GM19328 (cell line): ENCODE data around the gene ZBTB32.
A peak's percentile ranks its signal among the peaks of the same experiment; 100 is the strongest.

Source experiments
- ATAC-seq: cut with Tn5 transposase; IDR thresholded peaks from one replicate; pipeline ENCODE4 v1.9.1; 2021; ENCODE audit warnings: mild to moderate bottlenecking, moderate library complexity; ENCODE audit not compliant: unreplicated experiment

Gene ZBTB32

DNA sequence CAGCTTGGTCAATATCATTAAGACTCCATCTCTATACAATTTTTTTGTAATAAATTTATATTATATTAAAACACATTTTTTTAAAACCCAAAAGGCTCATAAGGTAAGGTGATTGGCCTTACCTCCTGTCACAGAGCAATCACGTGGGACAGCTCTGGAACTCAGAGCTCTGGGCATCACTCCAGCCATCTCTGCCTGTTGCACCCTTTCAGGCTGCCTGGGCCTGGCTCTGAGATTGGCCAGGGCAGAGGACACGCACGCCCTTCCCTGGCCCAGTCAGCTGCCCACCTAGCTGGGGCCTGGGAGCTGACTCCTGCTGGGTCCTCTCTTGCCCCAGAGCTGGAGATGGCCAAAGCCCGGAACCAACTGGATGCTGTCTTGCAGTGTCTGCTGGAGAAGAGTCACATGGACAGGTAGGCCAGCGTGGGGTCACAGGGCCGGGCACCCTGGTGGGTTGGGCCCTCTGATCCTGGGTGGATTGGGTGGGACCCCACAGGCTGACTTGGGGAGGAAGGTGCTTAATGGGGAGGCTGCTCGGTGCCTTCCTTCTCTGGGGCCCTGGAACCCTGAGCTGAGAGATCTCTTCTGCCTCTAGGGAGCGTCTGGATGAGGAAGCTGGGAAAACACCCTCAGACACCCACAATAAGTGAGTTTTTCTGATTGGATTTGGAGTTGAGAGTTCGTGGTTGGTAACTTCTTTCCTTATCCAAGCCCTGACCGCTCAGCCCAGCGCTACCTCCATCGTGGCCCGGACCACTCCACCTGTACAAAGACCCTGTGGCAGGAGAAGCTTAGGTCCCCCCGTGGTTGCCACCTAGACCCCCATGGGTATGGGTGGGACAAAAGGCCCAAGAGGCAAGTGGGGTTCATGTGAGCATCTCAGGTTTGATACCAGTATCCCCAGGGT lies 47.7 kb downstream of the ZBTB32 start:
- ATAC-seq: no peak

DNA sequence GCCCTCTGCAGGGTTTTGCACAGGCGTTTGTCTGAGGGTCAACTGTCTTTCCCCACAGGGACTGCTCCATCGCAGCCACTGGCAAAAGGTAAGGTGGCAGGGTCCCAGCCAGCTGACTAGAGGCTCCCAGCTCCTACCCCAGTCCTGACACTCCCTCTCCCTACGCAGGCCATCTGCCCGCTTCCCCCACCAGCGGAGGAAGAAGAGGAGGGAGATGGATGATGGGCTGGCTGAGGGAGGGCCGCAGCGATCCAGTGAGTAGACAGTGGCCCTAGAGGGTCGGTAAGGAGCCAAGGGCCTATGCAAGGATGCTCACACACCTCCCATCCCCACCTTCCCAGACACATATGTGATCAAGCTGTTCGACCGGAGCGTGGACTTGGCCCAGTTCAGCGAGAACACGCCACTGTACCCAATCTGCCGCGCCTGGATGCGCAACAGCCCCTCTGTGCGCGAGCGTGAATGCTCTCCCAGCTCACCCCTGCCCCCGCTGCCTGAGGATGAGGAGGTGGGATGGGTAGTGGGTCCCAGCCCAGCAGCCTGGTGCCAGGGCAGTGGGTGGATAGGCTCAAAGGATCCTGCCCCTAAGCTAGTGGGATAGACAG lies 48.5 kb downstream of the ZBTB32 start:
- no peak for ATAC-seq

DNA sequence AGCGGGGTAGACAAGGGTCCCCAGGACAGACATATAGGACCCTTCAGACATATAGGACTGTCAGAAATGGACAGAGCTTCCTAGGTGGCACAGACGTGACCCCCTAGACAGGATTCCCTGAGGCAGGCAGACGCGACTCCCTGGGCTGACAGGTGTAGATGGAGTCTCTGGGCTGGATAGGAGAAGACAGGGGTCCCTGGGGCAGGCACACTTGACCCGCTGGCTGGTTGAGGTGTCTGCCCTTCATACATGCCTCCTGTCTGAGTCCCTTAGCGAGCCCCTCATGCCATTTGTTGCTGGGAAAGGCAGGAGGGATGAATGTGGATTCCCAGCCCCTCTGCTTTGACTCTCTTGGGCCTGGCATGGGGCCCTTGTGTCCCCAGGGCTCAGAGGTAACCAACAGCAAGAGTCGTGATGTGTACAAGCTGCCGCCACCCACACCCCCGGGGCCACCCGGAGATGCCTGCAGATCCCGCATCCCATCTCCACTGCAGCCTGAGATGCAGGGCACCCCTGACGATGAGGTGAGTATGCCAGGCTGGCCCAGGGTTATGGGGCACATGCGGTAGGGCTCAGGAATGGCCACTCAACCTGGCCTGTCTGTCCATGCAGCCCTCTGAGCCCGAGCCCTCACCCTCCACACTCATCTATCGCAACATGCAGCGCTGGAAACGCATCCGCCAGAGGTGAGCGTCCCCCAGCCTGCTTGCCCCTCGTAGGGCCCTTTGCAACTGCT lies 49.4 kb downstream of the ZBTB32 start:
- ATAC-seq: no peak

DNA sequence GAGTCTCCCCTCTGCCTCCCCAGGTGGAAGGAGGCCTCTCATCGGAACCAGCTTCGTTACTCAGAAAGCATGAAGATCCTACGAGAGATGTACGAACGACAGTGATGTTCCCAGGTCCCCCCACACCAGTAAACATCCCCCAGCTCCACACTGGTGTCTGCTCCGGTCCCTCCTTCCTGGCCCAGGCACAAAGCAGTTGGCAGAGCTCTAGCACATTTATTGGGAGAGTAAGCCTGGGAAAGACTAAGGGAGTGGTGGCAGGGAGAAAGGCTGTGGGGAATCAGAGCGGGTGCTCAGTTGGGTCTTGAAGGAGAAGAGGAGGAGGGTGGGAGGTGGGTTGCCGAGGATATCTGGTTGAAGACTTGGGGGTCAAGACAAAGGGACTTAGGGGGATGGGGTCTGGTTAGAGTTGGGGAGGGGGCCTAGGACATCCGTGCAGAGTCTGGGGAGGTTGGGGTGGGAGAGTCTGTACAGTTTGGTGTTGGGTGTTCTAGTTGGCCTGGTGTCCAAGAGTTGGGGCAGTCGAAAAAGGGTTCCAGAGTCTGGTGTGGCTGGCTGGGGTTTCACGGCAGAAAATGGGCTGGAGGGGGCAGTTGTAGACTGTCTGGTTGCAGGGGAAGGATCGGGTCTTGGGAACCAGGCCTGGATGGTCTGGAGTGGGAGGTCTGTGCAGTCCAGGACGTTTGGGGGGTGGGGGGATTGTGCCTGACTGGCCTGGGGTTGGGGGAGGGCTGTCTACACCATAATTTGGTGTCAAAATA lies 50.2 kb downstream of the ZBTB32 start:
- ATAC-seq: no peak

DNA sequence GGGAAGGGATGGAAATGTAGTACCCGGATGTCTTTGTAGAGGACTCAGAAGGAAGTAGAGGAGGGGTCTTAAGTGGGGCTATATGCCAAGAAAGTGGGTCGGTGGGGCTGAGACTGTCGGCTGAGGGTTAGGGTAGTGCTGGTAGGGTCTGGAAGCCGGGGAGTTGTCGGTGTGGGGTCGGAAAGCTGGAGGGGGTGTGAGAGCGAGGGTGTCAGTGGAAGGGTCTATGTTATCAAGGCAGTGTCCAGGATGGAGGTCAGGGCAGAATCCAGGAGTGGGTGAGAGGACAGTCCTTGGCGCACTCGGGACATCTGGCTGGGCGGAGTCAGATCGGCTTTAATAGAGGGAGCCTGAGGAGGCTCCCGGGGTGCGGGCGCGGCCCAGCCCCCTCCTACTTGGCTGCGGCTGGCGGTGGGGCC lies 50.8 kb downstream of the ZBTB32 start:
- ATAC-seq: no peak

DNA sequence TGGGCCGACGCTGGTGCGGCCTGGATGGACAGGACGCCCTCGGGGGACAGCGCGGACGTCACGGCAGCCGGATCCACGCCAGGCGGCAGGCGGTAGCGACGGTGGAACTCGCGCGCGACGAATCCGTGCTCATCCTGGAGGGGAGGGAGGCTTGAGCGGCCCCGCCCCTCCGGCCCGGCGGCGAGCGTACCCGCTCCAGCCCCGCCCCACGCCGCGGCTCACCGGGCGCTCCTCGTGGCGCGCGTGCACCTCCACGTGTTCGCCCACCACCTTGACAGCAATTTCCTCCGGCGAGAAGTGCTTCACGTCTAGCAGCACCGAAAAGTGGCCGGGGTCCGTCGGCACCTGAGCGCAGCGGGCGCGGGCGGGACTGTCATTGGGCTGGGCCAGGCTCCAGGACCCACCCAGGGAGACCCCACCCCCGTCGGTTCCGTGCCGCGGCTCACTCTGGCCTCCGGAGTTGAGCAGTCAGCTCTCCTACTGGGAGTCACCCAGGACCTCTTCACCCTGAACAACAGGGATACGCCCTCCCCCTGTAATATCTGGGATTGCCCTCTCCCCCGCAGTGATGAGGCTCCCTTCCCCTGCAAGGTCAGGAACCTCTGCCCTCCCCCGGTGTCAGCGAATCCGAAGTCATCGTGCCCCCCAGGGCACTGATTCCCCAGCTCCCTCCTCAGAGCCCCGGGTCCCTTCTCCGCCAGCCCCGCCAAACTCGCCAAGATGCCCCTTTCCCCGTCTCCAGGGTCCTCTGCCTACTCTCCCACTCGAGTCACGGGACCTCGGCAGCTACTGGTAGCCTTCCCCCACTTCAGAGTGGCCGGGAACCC lies 51.4 kb downstream of the ZBTB32 start:
- no peak for ATAC-seq

DNA sequence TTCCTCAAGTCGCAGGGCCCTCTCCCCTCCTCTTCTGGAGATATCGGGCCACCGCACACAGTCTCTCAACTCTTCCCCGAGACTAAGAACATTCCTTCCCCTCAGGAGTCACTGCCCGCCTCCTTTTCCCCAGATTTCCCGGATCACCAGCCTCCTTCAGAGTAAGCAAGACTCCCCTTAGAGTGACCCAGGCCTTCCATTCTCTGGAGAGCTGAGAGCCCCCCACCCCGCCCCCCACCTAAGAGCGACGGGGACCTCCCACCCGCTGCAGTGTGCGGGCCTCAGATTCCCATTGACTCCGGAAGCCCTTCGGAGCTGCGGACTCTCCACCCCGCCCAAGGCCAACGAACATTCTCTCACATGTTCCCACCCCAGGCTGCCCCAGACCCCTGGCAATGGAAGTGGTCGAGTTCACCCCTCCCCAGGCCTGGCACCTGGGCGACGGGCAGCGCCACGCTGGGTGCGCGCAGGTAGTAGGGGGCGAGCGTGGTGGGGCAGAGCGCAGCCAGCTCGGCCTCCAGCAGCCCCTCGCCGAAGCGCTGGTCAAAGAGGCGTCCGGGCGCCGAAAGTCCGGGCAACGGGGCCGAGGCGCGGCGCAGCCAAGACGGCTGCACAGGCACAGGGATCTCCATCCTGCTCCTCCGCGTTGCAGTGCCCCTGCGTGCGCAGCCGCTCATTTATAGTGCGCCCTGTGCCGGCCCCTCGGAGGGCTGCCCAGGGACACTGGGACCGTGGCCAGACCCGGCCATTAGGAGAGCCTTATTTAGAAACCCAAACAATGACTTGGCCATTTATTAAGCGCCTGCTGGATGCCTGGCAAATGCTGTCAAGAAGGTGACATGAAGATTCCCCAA lies 52.2 kb downstream of the ZBTB32 start, which contains the start of gene HSPB6:
Gene HSPB6, minus strand, starts transcription at position 653 of the 854 bp plus-strand sequence. Its CDS starts 21 bp downstream, at position 632.
- no peak for ATAC-seq

DNA sequence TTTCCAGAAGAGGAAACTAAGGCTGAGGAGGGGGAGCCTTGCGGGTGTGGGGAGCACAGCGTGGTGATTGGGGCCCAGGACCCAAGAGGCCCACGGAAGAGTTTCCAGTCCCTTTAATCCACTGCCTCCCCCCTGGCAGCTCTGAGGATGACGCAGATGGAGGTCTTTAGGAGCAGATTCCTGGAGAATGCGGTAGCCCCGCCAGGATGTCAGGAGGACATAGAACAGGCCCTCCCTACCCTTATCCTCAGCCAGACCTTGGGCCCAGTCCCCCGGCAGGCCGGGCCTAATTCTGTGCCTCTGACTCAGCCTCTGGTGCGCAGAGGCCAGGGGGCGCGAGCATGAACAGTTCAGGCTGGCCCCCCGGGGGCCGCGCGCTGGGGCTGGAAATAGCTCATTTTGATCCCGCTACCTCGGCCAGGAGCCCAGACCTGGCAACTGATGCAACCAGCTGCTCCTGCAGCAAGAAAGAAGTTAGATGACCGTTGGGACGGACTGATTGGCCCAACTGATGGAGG lies 52.9 kb downstream of the ZBTB32 start:
- no peak for ATAC-seq

DNA sequence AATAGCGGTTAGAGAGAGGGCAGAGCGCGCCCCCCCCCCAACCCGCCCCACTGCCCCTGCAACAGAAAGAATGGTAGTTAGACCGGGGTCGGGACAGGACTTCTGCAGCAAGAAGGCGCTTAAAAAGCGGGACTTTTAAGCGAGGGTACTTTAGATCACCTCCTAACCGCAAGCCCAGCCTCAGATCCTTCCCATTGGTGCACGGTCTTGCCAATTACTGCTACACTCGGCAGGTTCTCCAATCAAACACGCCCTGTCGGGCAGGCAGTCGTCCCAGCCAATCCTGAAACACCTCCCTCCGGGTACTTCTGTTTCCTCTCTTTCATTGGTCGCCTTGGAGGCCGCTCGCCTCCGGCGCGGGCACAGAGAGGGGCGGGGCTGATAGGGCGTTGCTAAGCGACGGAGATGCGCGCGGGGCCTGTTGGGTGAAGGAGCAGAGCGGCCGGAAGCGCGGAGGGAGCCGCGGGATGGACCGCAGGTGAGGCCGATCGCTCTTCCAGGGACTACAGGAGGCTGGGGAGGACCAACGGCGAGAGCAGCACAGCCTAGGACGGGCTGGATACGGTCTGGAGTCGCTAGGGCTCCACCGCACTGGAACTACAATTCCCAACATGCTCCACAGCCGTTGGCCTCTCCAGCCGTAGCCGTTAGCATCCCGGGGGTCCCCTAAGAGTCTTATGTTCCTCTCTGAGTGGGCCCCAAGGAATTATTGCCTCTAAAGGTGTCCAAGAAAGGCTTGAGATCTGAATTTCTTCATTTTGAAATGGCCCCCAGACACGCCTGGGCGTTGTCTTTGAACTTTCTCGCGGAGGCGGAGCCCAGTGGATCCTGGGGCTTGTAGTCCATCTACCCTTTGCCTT lies 53.6 kb downstream of the ZBTB32 start, which contains the start of gene PROSER3:
Gene PROSER3, plus strand, starts transcription at position 428 of the 860 bp plus-strand sequence. Its CDS starts 40 bp downstream, at position 468.
- ATAC-seq: peak; percentile 96

DNA sequence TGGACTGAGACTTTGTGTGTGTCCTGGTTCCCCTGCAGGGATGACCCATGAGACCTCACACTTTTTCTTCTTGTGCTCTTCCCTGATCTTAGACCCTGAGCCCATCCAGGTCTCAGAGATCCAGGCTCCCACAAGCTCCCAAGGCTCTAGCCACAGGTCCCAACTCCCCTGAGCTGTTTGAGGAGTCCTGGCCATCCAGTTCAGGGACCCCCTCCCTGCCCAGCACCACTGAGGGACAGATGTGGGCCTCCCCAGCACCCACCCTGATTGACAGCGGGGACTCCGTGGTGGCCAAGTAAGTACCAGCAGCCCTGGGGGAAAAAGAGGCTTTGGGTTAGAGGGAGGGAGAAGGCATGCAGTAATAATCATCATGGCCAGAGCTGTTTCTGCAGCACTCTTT lies 55.3 kb downstream of the ZBTB32 start:
- ATAC-seq: no peak

DNA sequence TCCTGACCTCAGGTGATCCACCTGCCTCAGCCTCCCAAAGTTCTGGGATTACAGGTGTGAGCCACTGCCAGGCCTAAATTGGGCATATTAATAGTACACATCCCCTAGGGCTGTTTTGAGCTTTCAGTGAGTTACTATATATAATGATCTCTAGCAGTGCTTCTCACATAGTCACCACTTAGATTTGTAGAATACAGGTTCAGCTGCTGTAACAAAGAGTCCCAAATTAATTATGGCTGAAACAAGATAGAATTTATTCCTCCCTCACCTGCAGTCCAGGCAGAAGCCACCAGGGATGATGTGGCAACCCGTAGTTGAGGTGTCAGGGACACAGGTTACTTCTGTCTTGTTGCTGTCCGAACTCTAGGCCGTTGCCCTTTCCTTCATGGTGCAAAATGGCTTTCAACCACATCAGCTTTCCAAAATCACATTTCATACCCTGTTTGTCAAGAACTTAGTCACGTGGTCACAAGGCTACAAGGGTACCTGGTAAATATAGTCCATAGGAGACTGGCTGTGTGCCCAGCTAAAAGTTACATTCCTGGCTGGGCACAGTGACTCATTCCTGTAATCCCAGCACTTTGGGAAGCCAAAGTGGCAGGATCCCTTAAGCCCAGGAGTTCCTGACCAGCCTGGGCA lies 56.5 kb downstream of the ZBTB32 start:
- ATAC-seq: no peak

DNA sequence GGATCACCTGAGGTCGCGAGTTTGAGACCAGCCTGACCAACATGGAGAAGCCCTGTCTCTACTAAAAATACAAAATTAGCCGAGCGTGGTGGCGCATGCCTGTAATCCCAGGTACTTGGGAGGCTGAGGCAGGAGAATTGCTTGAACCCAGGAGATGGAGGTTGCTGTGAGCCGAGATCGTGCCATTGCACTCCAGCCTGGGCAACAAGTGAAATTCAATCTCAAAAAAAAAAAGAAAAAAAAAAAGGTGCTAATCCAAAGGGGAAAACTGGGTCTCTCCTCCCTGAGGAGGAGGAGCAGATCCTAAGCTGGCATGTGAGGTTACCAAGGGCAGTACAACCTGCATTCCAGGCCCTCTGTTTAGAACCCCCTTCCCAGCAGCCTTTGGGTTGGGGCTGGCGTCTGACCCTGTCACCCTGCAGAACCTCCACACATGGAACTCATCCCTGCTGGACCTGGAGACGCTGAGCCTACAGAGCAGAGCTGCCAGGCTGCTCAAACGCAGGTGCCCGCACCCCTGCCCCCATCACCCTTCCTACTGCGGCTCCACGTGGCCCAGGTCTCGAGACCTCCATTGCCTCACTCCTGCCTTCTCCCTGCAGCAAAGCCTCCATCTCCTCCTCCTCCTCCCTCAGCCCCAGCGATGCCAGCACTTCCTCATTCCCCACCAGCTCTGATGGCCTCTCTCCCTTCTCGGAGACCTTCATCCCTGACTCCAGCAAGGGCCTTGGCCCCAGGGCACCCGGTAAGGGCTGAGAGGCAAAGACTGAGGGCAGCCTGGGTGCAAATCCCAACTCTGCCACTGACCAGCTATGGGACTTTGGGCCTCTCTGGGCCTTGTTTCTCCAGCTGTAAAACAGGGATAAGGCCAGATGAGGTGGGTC lies 60.3 kb downstream of the ZBTB32 start:
- no peak for ATAC-seq
